KMS-11 (cell line): ENCODE data around the gene STBD1.

Experiments used
- H2AFZ ChIP-seq: fragments of 200-600 bp; sonication (generic); 2 replicates; pipeline ENCODE4 v1.6.1; 2016; ENCODE audit warnings: antibody characterized with exemption, mixed run types, low read depth
- H3K27ac ChIP-seq: fragments of 200-600 bp; sonication (generic); 2 replicates; pipeline ENCODE4 v1.6.1; 2016; ENCODE audit warnings: mild to moderate bottlenecking, mixed run types
- H3K27me3 ChIP-seq: fragments of 200-600 bp; sonication (generic); 2 replicates; pipeline ENCODE4 v1.6.1; 2017; ENCODE audit warnings: mild to moderate bottlenecking, low read depth, mixed run types, moderate library complexity; ENCODE audit not compliant: insufficient read depth
- H3K36me3 ChIP-seq: fragments of 200-600 bp; sonication (generic); 2 replicates; pipeline ENCODE4 v1.6.1; 2017; ENCODE audit warnings: mild to moderate bottlenecking, mixed run types; ENCODE audit not compliant: insufficient read depth
- H3K4me1 ChIP-seq: fragments of 200-600 bp; sonication (generic); 2 replicates; pipeline ENCODE4 v1.6.1; 2016; ENCODE audit warnings: mild to moderate bottlenecking, low read depth, mixed run types; ENCODE audit not compliant: poor library complexity, severe bottlenecking
- H3K4me2 ChIP-seq: fragments of 200-600 bp; sonication (generic); 2 replicates; pipeline ENCODE4 v1.7.0; 2016; ENCODE audit warnings: mild to moderate bottlenecking, mixed run types
- H3K4me3 ChIP-seq: fragments of 200-600 bp; sonication (generic); IDR thresholded peaks from 2 replicates; pipeline ENCODE4 v1.6.1; 2017; ENCODE audit warnings: low read depth, low read length, mixed read lengths; ENCODE audit not compliant: insufficient read depth
- H3K79me2 ChIP-seq: fragments of 200-600 bp; sonication (generic); 2 replicates; pipeline ENCODE4 v1.6.1; 2016; ENCODE audit warnings: low read depth, mixed run types; ENCODE audit not compliant: insufficient read depth
- H3K9ac ChIP-seq: fragments of 200-600 bp; sonication (generic); 2 replicates; pipeline ENCODE4 v1.6.1; 2016; ENCODE audit warnings: mild to moderate bottlenecking, mixed run types
- H4K20me1 ChIP-seq: fragments of 200-600 bp; sonication (generic); 2 replicates; pipeline ENCODE4 v1.6.1; 2016; ENCODE audit warnings: mild to moderate bottlenecking, mixed run types; ENCODE audit not compliant: insufficient read depth
- CTCF ChIP-seq: fragments of 200-600 bp; sonication (generic); conservative IDR thresholded peaks from 2 replicates; pipeline ENCODE4 v1.6.1; 2017; ENCODE audit warnings: low read depth, mild to moderate bottlenecking, antibody characterized with exemption, low read length, moderate library complexity, mixed read lengths

Gene STBD1

GRCh38 chr4:76322236-76322635 lies 15.7 kb downstream of the STBD1 start:
- H3K27me3 ChIP-seq, result no peaks in the 10 kb centered on the region
- no peaks in the 10 kb centered on the region for H3K36me3 ChIP-seq
- no peaks in the 10 kb centered on the region for H4K20me1 ChIP-seq
- TF ChIP-seq CTCF, result no peak
- H3K4me3 ChIP-seq, result no peak overlapping the region
- H3K79me2 ChIP-seq, result no peaks in the 10 kb centered on the region
- no peak overlapping the region for H3K4me2 ChIP-seq
- H3K27ac ChIP-seq, result no peak overlapping the region
- no peak overlapping the region for H3K9ac ChIP-seq
- H3K4me1 ChIP-seq, result no peaks in the 10 kb centered on the region
- H2AFZ ChIP-seq, result no peak overlapping the region

- Histone ChIP-seq H3K27me3 (no peaks in the 10 kb centered on the region), H3K36me3 (no peaks in the 10 kb centered on the region), H3K79me2 (no peaks in the 10 kb centered on the region), H2AFZ (no peak overlapping the region), H3K9ac (no peak overlapping the region), H3K4me1 (no peaks in the 10 kb centered on the region), H3K4me3 (no peak overlapping the region), H3K4me2 (no peak overlapping the region), H3K27ac (no peak overlapping the region), H4K20me1 (no peaks in the 10 kb centered on the region)
- TF ChIP-seq CTCF, result no peak
Measured at GRCh38 chr4:76325072-76325471, 18.5 kb downstream of the STBD1 start.

GRCh38 chr4:76326515-76326914 lies 20.0 kb downstream of the STBD1 start:
- Histone ChIP-seq H3K27me3 (no peaks in the 10 kb centered on the region), H3K36me3 (no peaks in the 10 kb centered on the region), H3K4me2 (no peak overlapping the region), H3K79me2 (no peaks in the 10 kb centered on the region), H3K9ac (no peak overlapping the region), H4K20me1 (no peaks in the 10 kb centered on the region), H3K4me1 (no peaks in the 10 kb centered on the region), H2AFZ (no peak overlapping the region), H3K4me3 (no peak overlapping the region), H3K27ac (no peak overlapping the region)
- no peak for TF ChIP-seq CTCF

GRCh38 chr4:76334885-76335284 lies 28.4 kb downstream of the STBD1 start:
- Histone ChIP-seq H3K4me2 (no peak overlapping the region), H3K4me1 (no peaks in the 10 kb centered on the region), H2AFZ (no peak overlapping the region), H3K9ac (no peak overlapping the region), H3K79me2 (no peaks in the 10 kb centered on the region), H3K27me3 (no peaks in the 10 kb centered on the region), H4K20me1 (no peaks in the 10 kb centered on the region), H3K36me3 (no peaks in the 10 kb centered on the region), H3K4me3 (no peak overlapping the region), H3K27ac (no peak overlapping the region)
- no peak for TF ChIP-seq CTCF

GRCh38 chr4:76339364-76339763 lies 32.8 kb downstream of the STBD1 start:
- Histone ChIP-seq H3K27ac (no peak overlapping the region), H3K27me3 (no peaks in the 10 kb centered on the region), H3K4me2 (no peak overlapping the region), H3K4me3 (no peak overlapping the region), H4K20me1 (no peaks in the 10 kb centered on the region), H3K79me2 (no peaks in the 10 kb centered on the region), H3K4me1 (no peaks in the 10 kb centered on the region), H3K9ac (no peak overlapping the region), H3K36me3 (no peaks in the 10 kb centered on the region), H2AFZ (no peak overlapping the region)
- no peak for TF ChIP-seq CTCF
